Left ventricle myocardium superior (tissue), 1 donor: ENCODE data around the gene ORAI2. TPM values are rescaled to one million over a fixed set of nuclear protein-coding genes. Genes with fewer than 3 reads are reported as not detected.

Experiments used
- ATAC-seq: fragments of 200-7000 bp; cut with Tn5 transposase; one replicate; pipeline ENCODE4 v1.9.1; 2020; ENCODE audit warnings: mild to moderate bottlenecking, moderate library complexity
- DNase-seq: peaks from one replicate; pipeline ENCODE4 v3.0.0-alpha.2; 2020
- intact Hi-C: fragments of 100-400 bp; cut with micrococcal nuclease; formaldehyde crosslinking; loops from one replicate; pipeline ENCODE4 v1.11.0; 2022
- total RNA-seq: library from RNA; stranded (reverse); fragmentation: NEBNext Ultra II Directional; extraction: Animal tissue kit (Norgen Biotek cat#: 25700); gene quantifications from one replicate; pipeline ENCODE4 v1.2.1, GENCODE V29; 2021
- donor health status: DM: no; HTN: yes; CAD: no; lungs with severe emphysema.

The ORAI2 gene
- total RNA-seq, 1 donor from 2014 or later = 3.1 TPM

DNA sequence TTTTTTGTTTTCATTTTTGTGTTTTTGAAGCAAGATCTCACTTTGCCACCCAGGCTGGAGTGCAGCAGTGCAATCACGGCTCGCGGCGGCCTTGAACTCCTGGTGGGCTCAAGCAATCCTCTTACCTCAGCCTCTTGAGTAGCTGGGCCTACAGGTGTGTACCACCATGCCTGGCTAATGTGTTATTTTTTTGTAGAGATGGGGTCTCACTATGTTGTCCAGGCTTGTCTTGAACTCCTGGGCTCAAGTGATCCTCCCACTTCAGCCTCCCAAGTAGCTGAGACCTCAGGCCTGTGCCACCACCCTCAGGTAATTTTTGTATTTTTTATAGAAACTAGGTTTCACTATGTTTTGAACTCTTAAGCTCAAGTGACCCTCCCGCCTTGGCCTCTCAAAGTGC lies 22.5 kb upstream of the ORAI2 start:
- intact Hi-C loops = no loop called here
- DNase-seq (no peak), ATAC-seq (no peak)

DNA sequence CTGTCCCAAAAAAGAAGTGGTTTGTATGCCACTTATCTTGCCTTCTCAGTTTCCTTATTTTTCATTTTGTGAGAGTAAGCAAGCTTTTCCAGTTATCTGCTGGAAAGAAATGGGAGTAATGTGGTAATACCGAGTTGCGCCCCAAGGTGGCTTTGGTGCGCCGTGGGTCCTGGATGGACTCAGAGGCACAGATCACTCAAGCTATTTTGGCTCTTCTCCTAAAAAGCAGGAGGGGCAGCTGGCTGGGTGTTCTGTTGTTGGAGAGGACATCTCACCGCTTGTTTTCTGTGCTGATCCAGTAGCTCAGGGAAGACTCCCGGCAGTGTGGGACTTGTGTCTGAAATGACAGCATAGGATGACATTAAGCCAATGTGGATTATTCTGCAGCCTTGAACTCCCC lies 20.8 kb upstream of the ORAI2 start:
- intact Hi-C loops = no loop called here
- peak; percentile 92 for ATAC-seq
- DNase-seq = peak; percentile 66

DNA sequence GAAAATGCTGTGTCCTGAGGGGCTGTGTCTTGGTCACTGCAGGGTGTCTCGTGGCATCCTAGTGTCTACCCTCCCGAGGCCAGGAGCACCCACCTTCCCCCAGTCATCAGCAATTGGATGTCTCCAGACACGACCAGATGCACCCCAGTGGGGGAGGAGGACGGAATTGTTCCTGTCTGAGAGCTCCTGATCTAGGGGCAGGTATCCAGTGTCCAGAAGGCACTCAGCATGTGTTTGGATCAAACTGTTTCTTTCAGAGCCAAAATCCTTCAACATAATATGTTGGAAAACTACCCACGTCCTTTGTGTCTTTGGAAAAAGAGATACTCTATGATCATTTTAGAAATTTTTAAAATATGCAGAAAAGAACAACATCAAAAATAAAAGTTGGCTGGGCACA lies 20.3 kb upstream of the ORAI2 start:
- ATAC-seq = peak; percentile 14
- intact Hi-C loops = no loop called here
- no peak for DNase-seq

DNA sequence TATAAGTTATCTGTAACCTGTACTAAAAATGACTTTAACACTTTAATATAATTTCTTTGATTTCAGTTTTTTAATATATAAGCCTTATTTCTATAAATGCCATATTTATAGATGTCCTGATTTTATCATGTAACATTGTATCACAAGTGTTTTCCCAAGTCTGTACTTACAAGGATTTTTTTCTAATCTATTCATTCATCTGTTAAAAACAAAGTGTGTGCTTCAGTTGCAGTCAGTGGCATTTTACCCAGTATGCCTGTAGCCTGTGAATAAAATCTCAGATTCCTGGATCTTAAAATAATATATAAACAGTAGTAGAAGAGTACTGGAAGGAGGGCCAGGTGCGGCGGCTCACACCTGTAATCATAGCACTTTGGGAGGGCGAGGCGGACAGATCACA lies 19.8 kb upstream of the ORAI2 start:
- DNase-seq = no peak
- ATAC-seq = no peak
- intact Hi-C loops = no loop called here

DNA sequence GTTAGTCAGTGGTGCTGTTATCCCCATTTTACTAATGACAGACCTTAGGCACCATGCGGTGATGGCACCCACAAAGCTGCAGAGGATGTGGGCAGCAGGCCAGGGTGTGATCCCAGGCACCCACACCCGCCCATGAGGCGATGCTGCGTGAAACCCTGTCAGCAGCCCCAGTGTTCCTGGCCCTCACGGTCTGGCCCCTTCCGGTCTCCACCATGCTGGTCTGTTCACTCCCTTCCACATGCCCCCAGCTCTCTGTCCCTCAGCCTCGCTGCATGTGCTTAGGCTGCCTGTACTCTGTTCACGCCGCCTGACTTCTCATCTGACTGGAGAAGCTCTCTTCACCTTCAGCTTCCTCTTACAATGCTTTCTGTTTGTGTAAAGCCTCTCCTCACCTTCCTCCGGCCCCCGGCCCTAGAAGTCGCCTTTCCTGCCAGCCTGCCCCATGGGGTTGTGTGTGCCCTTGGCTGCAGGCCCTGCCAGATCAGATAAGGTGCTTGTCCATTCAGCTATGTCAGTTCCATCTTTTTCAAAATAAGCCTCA lies 17.6 kb upstream of the ORAI2 start:
- ATAC-seq (no peak), DNase-seq (peak; percentile 38)
- intact Hi-C loops = no loop called here

DNA sequence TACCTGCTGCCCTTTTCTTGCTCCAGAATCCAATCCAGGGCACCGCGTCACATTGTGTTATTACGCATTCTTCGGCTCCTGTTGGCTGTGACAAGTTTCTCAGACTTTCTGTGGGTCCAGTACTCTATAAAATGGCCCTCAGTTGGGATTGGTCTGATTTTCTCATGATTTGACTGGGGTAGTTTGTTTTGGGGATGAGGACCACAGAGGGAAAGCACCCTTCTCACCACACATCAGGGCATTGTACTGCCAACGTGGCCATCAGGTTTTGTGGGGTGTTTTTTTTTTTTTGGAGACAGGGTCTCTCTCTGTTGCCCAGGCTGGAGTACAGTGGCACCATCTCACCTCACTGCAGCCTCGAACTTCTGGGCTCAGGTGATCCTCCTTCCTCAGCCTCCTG lies 17.0 kb upstream of the ORAI2 start:
- intact Hi-C loops = no loop called here
- no peak for DNase-seq

DNA sequence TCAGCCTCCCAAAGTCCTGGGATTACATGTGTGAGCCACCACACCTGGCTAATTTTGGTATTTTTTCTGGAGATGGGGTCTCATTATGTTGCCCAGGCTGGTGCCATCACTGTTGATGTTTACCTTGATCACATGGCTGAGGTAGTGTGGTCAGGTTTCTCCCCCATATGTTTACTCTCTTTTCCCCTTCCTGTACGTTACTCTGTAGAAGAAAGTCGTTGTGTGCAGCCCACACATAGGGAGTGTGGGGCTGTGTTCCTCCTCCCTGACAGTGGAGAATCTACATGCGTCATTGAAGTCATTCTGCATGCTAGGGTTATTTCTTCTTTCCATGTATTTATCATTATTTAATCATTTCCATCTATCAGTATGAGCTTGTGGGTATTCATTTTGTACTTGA lies 16.3 kb upstream of the ORAI2 start:
- DNase-seq = no peak
- ATAC-seq = no peak
- intact Hi-C loops = no loop called here

More for the DNA sequence above, 17.0 kb upstream of the ORAI2 start:
- no peak for ATAC-seq

DNA sequence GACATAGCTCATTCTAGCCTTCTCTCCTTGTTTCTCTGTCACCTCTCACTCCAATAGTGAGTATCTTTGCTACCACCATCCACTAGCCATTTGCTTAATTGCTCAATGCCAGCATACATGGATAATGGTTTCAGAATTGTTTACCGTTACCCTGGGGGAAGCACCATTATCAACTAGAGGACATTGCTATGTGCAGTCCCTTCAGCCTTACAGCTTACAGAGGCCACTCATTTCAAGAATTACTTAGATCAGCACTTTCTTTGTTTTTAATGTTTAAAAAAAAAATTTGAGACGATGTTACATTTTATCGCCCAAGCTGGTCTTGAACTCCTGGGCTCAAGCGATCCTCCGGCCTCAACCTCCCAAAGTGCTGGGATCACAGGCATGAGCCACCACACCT lies 14.8 kb upstream of the ORAI2 start:
- ATAC-seq = no peak
- intact Hi-C loops = no loop called here
- DNase-seq = no peak

DNA sequence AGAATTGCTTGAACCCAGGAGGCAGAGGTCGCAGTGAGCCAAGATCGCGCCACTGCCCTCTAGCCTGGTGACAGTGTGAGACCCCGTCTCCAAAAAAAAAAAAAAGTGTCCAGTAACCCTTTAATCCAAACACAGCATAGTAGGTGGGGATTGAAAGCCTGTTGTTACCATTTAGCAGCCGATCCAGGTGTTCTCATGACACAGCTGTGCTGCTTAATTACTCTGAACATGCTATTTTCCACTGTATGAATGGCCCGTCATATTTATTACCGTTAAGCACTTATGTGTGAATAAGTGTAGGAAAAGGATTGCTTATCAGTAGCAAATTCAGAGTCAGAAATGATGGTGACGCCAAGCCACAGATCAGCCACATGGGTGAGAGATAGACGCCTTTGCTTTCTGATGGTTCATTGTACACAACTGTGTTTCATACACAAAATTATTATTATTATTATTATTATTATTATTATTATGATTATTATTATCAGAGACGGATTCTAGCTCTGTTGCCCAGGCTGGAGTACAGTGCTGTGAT lies 11.6 kb upstream of the ORAI2 start:
- DNase-seq (no peak), ATAC-seq (no peak)
- intact Hi-C loops = no loop called here

DNA sequence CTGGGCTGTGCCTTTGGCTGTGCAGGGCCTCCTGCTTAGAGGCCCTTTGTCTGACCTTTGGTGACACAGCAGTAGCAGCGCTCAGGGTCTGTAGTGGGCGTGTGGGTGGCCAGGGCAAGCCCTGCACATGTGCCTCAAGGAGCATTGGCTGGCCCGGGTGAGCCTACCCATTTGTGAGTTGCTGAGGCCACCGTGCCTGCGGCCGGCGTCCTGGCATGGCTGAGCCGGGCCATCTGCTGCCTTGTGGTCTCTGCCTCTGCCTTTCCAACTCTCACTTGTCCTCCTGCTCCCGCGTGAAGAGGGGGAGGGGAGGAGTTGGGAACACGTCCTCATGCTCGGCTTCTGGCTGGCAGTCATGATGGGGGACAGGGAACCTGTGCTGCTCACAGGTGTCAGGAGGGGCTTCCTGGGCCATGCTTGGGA lies 9.2 kb upstream of the ORAI2 start:
- intact Hi-C loops = no loop called here
- ATAC-seq = no peak

DNA sequence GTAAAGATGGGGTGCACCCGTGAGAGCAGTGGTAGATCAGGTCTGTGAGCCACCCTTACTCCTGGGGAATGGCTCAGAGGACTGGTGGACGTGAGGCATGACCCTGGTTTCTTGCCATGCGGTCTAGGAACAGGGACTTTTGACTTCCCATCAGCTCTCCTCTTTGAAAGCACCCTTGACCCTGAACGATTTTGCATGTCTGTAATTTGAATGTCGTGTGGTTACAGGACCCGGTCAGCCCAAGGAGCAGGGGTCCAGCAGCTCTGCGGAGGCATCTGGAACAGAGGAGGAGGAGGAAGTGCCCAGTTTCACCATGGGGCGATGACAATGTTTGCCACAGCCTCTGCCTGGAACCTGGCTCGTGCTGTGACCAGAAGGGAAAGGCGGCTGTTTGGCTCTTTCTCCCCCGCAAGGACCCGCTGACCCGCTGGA lies 8.6 kb upstream of the ORAI2 start:
- ATAC-seq (no peak), DNase-seq (no peak)
- intact Hi-C loops = no loop called here

More for the DNA sequence above, 9.2 kb upstream of the ORAI2 start:
- no peak for DNase-seq

DNA sequence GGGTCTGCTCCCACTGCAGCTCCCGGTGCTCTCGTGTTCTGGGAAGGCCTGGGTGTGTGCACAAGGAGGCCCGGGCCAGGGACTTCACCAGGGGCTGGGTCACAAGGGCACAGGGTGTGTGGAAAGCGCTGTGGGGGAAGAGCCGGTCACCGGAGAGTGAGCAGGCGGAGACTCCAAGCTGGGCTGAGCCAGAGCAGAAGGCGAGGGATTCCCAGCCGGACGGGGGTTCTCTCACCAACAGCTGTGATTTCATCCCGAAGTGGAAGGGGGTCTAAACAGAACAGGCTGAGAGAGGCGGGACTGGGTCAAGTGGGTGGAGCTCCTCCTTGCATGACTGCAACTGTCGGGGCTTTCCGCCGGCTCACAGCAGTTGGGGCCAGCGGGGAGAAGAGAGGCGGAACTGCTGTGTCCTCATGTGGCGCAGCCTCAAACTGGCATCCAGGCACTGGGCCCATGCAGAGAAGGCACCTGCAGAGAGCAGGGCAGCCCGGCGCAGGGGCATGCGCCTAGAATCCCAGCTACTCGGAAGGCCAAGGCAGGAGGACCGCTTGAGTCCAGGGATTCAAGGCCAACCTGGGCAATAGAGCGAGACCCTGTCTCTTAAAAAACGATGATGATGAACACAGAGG lies 7.6 kb upstream of the ORAI2 start:
- DNase-seq = peak; percentile 65
- intact Hi-C loops = no loop called here
- ATAC-seq = peak; percentile 64

DNA sequence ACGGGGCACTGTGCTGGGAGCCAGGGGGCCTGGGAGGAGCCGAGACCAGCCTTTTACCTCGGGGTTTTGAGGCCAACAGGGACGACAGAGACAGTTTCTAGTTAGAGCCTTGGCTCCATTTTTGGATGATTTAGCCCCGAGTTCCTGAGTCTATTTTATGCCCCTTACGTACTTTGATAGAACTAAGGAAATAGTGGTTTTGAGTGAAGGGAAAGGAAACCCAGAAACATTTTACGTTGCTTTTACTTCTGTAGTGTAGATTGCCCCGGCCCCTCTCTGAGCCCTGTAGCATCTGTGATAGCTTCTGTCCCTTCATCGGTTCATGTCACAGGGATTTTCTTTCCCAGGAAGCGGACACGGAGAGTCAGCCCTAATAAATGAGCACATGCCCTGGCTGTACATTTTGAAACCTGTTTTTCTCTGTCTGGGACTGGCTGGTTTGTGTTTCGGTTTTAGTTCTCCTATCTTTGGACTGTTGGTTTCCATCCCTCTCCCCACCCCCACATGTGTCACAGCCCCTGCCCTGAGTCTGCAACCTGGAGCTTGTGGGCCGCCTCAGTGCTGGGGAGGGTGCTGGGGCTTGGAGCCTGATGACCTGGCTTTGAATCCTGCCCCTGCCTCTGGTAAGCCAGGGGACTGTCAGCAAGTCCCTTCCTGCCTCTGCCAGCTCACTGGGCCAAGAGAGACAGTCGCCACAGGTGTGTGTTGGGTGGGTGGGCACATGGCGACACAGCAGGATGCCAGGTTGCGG lies 6.9 kb upstream of the ORAI2 start:
- no peak for DNase-seq
- ATAC-seq = peak; percentile 33
- intact Hi-C loops = no loop called here

DNA sequence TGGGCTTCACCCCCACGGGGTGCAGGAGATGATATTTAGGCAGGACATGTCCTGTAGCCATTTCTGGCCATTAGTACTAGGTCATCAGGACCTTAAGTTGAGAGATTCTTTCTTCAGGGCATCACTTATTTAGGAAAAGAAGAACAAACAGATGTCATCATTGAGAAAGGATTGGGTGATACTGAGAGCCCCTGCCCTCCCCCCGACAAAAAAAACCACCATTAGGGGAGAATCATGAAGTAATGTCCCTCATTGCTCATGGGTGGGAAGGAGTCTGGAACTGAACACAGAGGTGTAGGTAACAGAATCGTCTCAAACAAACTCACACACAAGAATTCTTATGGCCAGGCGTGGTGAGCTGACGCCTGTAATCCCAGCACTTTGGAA lies 6.4 kb upstream of the ORAI2 start:
- no peak for ATAC-seq
- no peak for DNase-seq
- intact Hi-C loops = no loop called here

DNA sequence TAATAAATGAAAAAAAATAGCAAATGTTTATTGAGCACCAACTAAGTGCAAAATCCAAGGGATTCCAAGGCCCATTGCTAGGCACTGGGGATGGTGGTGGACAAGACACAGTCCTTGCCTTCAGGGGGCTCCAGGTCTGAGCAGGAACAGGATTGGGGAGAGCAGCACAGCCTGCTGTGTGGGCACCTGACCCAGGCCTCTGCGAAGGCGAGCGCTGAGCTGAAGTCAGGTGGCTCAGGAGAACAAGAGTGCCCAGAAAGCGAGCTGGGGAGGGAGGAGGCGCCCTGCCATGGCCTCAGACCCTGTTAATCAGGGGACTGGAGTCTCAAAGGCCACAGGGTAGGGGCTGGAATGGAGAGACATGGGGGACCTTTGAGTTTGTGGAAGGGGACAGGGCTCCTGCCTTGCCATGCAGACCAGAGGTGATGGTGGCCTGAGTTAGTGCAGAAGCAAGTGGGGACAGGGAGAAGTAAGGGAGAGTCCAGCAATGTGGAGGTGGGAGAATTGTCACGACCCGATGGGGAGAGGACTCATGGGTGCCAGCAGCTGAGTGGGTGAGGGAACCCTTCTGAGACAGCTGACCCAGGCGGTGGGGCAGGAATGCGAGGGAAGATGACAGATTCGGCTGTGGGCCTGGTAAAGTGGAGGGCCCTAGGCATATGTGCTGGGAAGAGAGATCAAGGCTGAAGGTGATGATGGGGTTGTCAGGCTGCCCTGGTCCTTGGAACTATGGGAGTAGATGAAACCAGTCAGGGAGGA lies 4.1 kb upstream of the ORAI2 start:
- intact Hi-C loops = no loop called here
- DNase-seq = no peak
- ATAC-seq = no peak

DNA sequence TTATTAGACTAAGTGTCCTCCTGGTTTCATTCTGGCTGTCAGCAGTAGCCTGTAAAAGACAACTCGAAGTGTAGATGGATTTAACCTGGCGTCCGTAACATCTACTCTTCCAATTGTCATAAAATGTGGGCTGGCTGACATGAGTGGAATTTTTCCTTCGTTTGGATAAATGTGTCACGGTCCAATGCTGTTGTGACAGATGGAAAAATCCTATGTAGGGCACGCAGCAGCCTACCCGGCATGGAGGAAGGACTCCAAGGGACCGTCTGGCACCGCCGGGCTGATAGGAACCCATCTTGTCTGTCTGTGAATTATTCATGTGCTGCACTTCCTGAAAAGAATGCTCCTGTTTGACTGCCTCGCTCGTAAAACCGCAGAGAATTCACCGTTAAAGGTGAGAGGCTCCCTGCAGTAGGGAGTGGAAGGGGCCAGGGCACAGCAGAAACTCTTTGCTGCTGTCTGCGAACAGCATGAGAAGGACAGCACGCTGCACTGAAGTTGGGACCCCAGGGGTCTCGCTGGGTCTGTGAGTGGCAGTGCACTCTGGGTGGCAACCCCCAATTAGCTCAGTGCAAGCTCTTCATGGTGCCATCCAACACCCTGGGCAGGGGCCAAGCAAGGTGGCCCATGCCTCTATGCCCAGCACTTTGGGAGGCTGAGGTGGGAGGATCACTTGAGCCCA lies 1.6 kb upstream of the ORAI2 start:
- intact Hi-C loops = no loop called here
- ATAC-seq = no peak
- no peak for DNase-seq

DNA sequence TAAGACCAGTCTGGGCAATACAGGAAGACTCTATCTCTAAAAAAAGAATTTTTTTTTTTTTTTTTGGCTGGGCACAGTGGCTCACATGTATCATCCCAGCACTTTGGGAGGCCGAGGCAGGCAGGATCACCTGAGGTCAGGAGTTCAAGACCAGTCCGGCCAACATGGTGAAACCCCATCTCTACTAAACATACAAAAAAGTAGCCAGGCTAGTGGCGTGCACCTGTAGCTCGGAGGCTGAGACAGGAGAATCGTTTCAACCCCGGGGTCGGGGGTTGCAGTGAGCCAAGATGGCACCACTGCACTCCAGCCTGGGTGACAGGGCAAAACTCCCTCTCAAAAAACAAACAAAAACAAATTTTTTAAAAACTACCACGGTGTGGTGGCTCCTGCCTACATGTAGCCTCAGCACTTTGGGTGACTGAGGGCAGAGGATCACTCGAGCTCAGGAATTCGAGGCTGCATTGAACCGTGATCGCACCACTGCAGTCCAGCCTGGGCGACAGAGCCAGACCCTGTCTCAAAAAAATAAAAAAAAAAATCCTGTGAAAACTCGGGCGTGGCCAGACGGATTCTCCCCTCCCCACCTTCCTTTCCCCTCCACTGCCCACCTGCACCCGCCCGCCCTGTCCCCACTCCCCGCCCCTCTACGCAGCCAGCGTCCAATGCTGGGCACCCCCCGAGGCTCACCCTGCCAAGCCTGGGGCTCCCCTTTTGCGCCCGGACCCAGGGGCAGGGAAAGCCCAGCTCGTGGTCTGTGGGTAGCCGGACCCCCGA lies 745 bp upstream of the ORAI2 start:
- peak; percentile 20 for ATAC-seq
- DNase-seq = no peak
- intact Hi-C loops = no loop called here

DNA sequence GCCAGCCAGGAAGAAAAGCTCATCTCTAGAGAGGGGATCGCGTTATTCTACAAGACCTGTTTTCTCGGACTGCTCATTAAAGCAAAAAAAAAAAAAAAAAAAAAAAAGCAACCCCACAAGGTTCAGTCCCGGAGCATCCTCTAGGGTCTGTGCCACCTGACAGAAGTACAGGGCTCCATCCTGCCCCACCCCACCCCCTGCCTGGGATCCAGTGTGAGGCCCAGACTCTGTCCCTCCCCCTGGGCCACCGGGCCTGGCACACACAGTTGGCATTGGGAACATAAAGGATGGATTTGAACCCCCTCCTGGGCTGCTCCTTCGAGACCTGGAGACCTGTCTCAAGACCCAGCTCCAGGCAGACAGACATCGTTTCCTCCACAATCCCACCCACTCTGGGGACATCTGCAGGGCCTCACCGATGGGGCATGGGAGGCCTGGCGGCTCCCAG lies 688 bp downstream of the ORAI2 start:
- DNase-seq (no peak), ATAC-seq (no peak)
- intact Hi-C loops = no loop called here

DNA sequence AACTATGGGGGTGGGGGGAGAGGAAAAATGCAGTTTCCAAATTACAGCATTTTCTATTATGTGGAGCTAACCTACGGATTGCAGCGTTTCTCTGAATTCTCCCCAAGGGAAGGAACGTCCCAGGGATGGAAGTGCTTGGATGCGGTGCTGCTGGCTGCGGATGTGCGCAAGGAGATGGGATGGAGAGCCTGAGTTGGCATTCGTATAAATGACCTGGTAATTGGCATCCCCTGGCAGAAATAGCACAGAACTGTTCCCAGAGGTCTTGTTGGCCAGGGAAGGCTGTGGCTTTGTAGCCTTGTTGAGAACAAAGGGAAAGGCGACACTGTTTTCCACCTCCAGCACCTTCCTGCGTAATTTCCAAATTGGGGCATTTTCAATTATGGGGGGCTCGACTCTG lies 2.7 kb downstream of the ORAI2 start:
- no peak for DNase-seq
- intact Hi-C loops = no loop called here
- ATAC-seq = no peak
